Immature natural killer cell (primary cell): ENCODE data around the gene TENM3. TPM values are rescaled to one million over a fixed set of nuclear protein-coding genes. Genes with fewer than 3 reads are reported as not detected.

Source experiments
- DNase-seq, 3 donors: peaks; one replicate each; pipeline ENCODE4 v3.0.0; 2022; ENCODE audit warnings: mixed read lengths in 1 of 3
- H3K27ac Mint-ChIP-seq, 6 donors: one replicate each; pipeline ENCODE4 v1.8.0; 2020; ENCODE audit warnings: mixed read lengths in 6 of 6, mild to moderate bottlenecking in 5 of 6, inconsistent platforms in 4 of 6, moderate library complexity in 3 of 6
- H3K27me3 Mint-ChIP-seq, 3 donors: one replicate each; pipeline ENCODE4 v1.8.0; 2020 to 2021; ENCODE audit warnings: low read depth in 3 of 3, mild to moderate bottlenecking in 3 of 3, mixed read lengths in 3 of 3, moderate library complexity in 3 of 3, inconsistent platforms in 1 of 3
- H3K36me3 Mint-ChIP-seq, 3 donors: one replicate each; pipeline ENCODE4 v1.8.0; 2020; ENCODE audit warnings: mixed read lengths in 3 of 3, inconsistent platforms in 2 of 3, mild to moderate bottlenecking in 2 of 3
- H3K4me1 Mint-ChIP-seq, 2 donors: one replicate each; pipeline ENCODE4 v1.8.0; 2020; ENCODE audit warnings: inconsistent platforms in 2 of 2, mild to moderate bottlenecking in 2 of 2, mixed read lengths in 2 of 2, moderate library complexity in 1 of 2
- H3K4me3 Mint-ChIP-seq, 5 donors: one replicate each; pipeline ENCODE4 v1.8.0; 2020; ENCODE audit warnings: mild to moderate bottlenecking in 5 of 5, mixed read lengths in 5 of 5, inconsistent platforms in 3 of 5, moderate library complexity in 3 of 5
- H3K9me3 Mint-ChIP-seq, 6 donors: one replicate each; pipeline ENCODE4 v1.8.0; 2020; ENCODE audit warnings: mild to moderate bottlenecking in 6 of 6, mixed read lengths in 6 of 6, inconsistent platforms in 4 of 6, moderate library complexity in 3 of 6
- polyA plus RNA-seq, 3 donors: library from polyadenylated mRNA; unstranded; fragments of 300-500 nt; fragmentation: Illumina TruSeq; gene quantifications; one replicate each; pipeline ENCODE4 v1.2.3, GENCODE V29; 2021

Gene TENM3
- polyA plus RNA-seq, 3 donors from 2014 or later, result not detected

- no peaks in the 10 kb centered on the region for H3K36me3 Mint-ChIP-seq
- H3K27ac Mint-ChIP-seq, result no peak overlapping the region
- DNase-seq, result no peak
- H3K4me3 Mint-ChIP-seq, result no peak overlapping the region
- no peaks in the 10 kb centered on the region for H3K9me3 Mint-ChIP-seq
- peaks cover 0 to 4% (median 3%) of the 10 kb centered on the region in 3 donors for H3K27me3 Mint-ChIP-seq
- no peaks in the 10 kb centered on the region for H3K4me1 Mint-ChIP-seq
Measured at GRCh38 chr4:182504463-182504862, 261.3 kb downstream of the TENM3 start.

- no peak for DNase-seq
- Mint-ChIP-seq H3K27me3 (peaks cover 0 to 2% (median 0%) of the 10 kb centered on the region in 3 donors), H3K27ac (no peak overlapping the region), H3K36me3 (no peaks in the 10 kb centered on the region), H3K4me1 (no peaks in the 10 kb centered on the region), H3K9me3 (no peaks in the 10 kb centered on the region), H3K4me3 (no peak overlapping the region)
Measured at GRCh38 chr4:182507805-182508204, 264.6 kb downstream of the TENM3 start.

GRCh38 chr4:182510836-182511235 lies 267.6 kb downstream of the TENM3 start:
- Mint-ChIP-seq H3K27ac (no peak overlapping the region), H3K9me3 (no peaks in the 10 kb centered on the region), H3K27me3 (peaks cover 0 to 2% (median 0%) of the 10 kb centered on the region in 3 donors), H3K4me3 (no peak overlapping the region), H3K36me3 (no peaks in the 10 kb centered on the region), H3K4me1 (no peaks in the 10 kb centered on the region)
- no peak for DNase-seq

GRCh38 chr4:182513587-182514291 lies 270.5 kb downstream of the TENM3 start:
- Mint-ChIP-seq H3K27me3 (peaks cover 0 to 2% (median 2%) of the 10 kb centered on the region in 3 donors), H3K27ac (no peak overlapping the region), H3K4me1 (no peaks in the 10 kb centered on the region), H3K4me3 (no peak overlapping the region), H3K36me3 (no peaks in the 10 kb centered on the region), H3K9me3 (no peaks in the 10 kb centered on the region)
- DNase-seq, result no peak

GRCh38 chr4:182518421-182518820 lies 275.2 kb downstream of the TENM3 start:
- Mint-ChIP-seq H3K4me3 (no peak overlapping the region), H3K27ac (no peak overlapping the region), H3K36me3 (no peaks in the 10 kb centered on the region), H3K4me1 (no peaks in the 10 kb centered on the region), H3K9me3 (no peaks in the 10 kb centered on the region), H3K27me3 (peaks cover 0 to 7% (median 2%) of the 10 kb centered on the region in 3 donors)
- DNase-seq, result no peak

- no peak for DNase-seq
Measured at GRCh38 chr4:182519528-182519927, 276.3 kb downstream of the TENM3 start.

GRCh38 chr4:182521011-182521410 lies 277.8 kb downstream of the TENM3 start:
- peaks cover 0 to 1% (median 0%) of the 10 kb centered on the region in 6 donors for H3K9me3 Mint-ChIP-seq
- H3K36me3 Mint-ChIP-seq, result no peaks in the 10 kb centered on the region
- no peak overlapping the region for H3K4me3 Mint-ChIP-seq
- no peak for DNase-seq
- H3K4me1 Mint-ChIP-seq, result no peaks in the 10 kb centered on the region
- H3K27ac Mint-ChIP-seq, result no peak overlapping the region
- H3K27me3 Mint-ChIP-seq, result peaks cover 0 to 7% (median 2%) of the 10 kb centered on the region in 3 donors

More at GRCh38 chr4:182519528-182519927, 276.3 kb downstream of the TENM3 start:
- H3K9me3 Mint-ChIP-seq, result no peaks in the 10 kb centered on the region
- no peak overlapping the region for H3K27ac Mint-ChIP-seq
- H3K27me3 Mint-ChIP-seq, result peaks cover 0 to 7% (median 2%) of the 10 kb centered on the region in 3 donors
- no peaks in the 10 kb centered on the region for H3K4me1 Mint-ChIP-seq
- no peaks in the 10 kb centered on the region for H3K36me3 Mint-ChIP-seq
- no peak overlapping the region for H3K4me3 Mint-ChIP-seq

GRCh38 chr4:182528819-182529218 lies 285.6 kb downstream of the TENM3 start:
- no peak for DNase-seq
- H3K36me3 Mint-ChIP-seq, result no peaks in the 10 kb centered on the region
- peaks cover 0 to 2% (median 0%) of the 10 kb centered on the region in 3 donors for H3K27me3 Mint-ChIP-seq
- H3K9me3 Mint-ChIP-seq, result peaks cover 0 to 5% (median under 1%) of the 10 kb centered on the region in 6 donors
- H3K27ac Mint-ChIP-seq, result no peak overlapping the region
- no peak overlapping the region for H3K4me3 Mint-ChIP-seq
- H3K4me1 Mint-ChIP-seq, result no peaks in the 10 kb centered on the region

GRCh38 chr4:182530451-182530850 lies 287.2 kb downstream of the TENM3 start:
- Mint-ChIP-seq H3K4me1 (no peaks in the 10 kb centered on the region), H3K27ac (no peak overlapping the region), H3K27me3 (peaks cover 0 to 2% (median 0%) of the 10 kb centered on the region in 3 donors), H3K4me3 (no peak overlapping the region), H3K9me3 (peaks cover 0 to 5% (median under 1%) of the 10 kb centered on the region in 6 donors), H3K36me3 (no peaks in the 10 kb centered on the region)
- no peak for DNase-seq

- H3K4me3 Mint-ChIP-seq, result no peak overlapping the region
Measured at GRCh38 chr4:182531555-182532162, 288.5 kb downstream of the TENM3 start.

GRCh38 chr4:182532441-182532840 lies 289.2 kb downstream of the TENM3 start:
- H3K4me1 Mint-ChIP-seq, result no peaks in the 10 kb centered on the region
- H3K27me3 Mint-ChIP-seq, result peaks cover 0 to 2% (median 0%) of the 10 kb centered on the region in 3 donors
- no peak overlapping the region for H3K27ac Mint-ChIP-seq
- no peak overlapping the region for H3K4me3 Mint-ChIP-seq
- H3K36me3 Mint-ChIP-seq, result no peaks in the 10 kb centered on the region
- peaks cover 0 to 2% (median 0%) of the 10 kb centered on the region in 6 donors for H3K9me3 Mint-ChIP-seq
- DNase-seq, result no peak

More at GRCh38 chr4:182531555-182532162, 288.5 kb downstream of the TENM3 start:
- Mint-ChIP-seq H3K9me3 (peaks cover 0 to 2% (median 0%) of the 10 kb centered on the region in 6 donors), H3K36me3 (no peaks in the 10 kb centered on the region), H3K27ac (no peak overlapping the region), H3K4me1 (no peaks in the 10 kb centered on the region), H3K27me3 (peaks cover 0 to 2% (median 0%) of the 10 kb centered on the region in 3 donors)
- no peak for DNase-seq

- no peak overlapping the region for H3K4me3 Mint-ChIP-seq
- no peaks in the 10 kb centered on the region for H3K4me1 Mint-ChIP-seq
- peaks cover 0 to 2% (median 0%) of the 10 kb centered on the region in 3 donors for H3K27me3 Mint-ChIP-seq
- H3K36me3 Mint-ChIP-seq, result no peaks in the 10 kb centered on the region
- peaks cover 0 to 2% (median 0%) of the 10 kb centered on the region in 6 donors for H3K9me3 Mint-ChIP-seq
- no peak overlapping the region for H3K27ac Mint-ChIP-seq
- no peak for DNase-seq
Measured at GRCh38 chr4:182533964-182534363, 290.8 kb downstream of the TENM3 start.

GRCh38 chr4:182536221-182536811 lies 293.1 kb downstream of the TENM3 start:
- no peak for DNase-seq
- H3K4me1 Mint-ChIP-seq, result no peaks in the 10 kb centered on the region
- H3K36me3 Mint-ChIP-seq, result no peaks in the 10 kb centered on the region
- no peak overlapping the region for H3K27ac Mint-ChIP-seq
- H3K4me3 Mint-ChIP-seq, result no peak overlapping the region
- H3K9me3 Mint-ChIP-seq, result no peaks in the 10 kb centered on the region
- H3K27me3 Mint-ChIP-seq, result peaks cover 0 to 2% (median 0%) of the 10 kb centered on the region in 3 donors
